Measurements from ENCODE around the gene E2F2. TPM values are rescaled to one million over a fixed set of nuclear protein-coding genes. Genes with fewer than 3 reads are reported as not detected.

The E2F2 gene
- total RNA-seq, 1 experiment from 2014 or later: 5.1 TPM

DNA sequence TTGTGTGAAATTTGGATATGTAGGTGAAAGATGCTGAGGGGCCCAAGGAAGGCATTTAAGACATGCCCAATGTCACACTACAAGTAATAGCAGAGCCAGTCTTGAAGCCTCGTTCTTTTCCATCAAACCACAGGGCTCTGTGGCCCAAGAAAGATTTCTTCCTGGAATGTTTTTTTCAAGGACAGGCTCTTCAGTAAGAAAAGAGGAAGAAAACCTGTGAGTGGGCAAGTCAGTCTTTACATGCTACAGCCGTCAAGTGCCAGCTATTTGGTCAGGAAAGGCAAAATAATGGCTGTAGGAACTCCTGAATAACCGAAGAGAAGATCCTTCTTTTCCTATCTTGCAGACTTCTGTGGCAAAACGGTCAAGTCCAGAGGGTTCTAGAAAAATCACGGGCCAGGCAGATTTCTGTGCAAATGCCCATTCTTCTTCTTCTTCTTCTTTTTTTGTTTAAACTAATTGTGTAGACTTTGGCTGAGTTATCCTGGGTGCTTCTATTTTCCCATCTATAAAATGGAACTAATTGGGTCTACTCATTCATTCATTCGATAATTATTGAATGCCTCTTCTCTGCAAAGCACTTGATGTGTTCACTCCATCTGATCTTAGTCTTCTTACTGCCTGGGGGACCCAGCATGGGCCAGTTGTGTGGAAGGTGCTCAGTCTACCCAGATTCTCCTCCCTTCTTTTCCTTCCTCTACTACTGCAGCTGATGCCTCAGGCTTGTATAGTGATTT is 30.2 kb upstream of the E2F2 start:
- Histone ChIP-seq H2BK12ac (ENCODE audit: insufficient read length, low read depth, low read length) (no peak overlapping the region), H2AK5ac (ENCODE audit: insufficient read length, low read length) (no peak overlapping the region), H3K9ac (ENCODE audit: extremely low read depth, insufficient read length, low read length) (no peak overlapping the region), H3K79me2 (ENCODE audit: insufficient read depth, low read length) (peaks cover 7% of the 10 kb centered on the region; the same call in 1 of the 2 replicates), H2AFZ (ENCODE audit: low read length) (no peak overlapping the region), H3K23ac (ENCODE audit: insufficient read length, low read depth, low read length) (no peak overlapping the region), H2BK20ac (ENCODE audit: low read depth, low read length, poor library complexity, severe bottlenecking) (no peak overlapping the region), H4K5ac (ENCODE audit: insufficient read length, low read depth, low read length) (no peak overlapping the region), H3K79me1 (ENCODE audit: insufficient read depth, low read depth, low read length, poor library complexity, severe bottlenecking) (no peaks in the 10 kb centered on the region), H3K4me2 (ENCODE audit: insufficient read depth, insufficient read length, low read length) (no peak overlapping the region), H3K23me2 (ENCODE audit: insufficient read length, low read depth, low read length, poor library complexity, severe bottlenecking) (peaks cover 24% of the 10 kb centered on the region), H2BK5ac (ENCODE audit: insufficient read length, low read length) (no peak overlapping the region), H3K4me1 (ENCODE audit: insufficient read depth, low read length) (peaks cover 14% of the 10 kb centered on the region; the same call in 1 of the 2 replicates), H3K9me3 (ENCODE audit: control insufficient read depth, low read depth, low read length) (no peaks in the 10 kb centered on the region), H4K20me1 (ENCODE audit: control insufficient read depth, insufficient read depth, insufficient read length) (no peaks in the 10 kb centered on the region), H3K56ac (ENCODE audit: insufficient read length, low read depth, low read length) (no peak overlapping the region), H3K14ac (ENCODE audit: insufficient read depth, low read length) (no peak overlapping the region), H2BK120ac (ENCODE audit: low read depth, low read length, poor library complexity, severe bottlenecking) (no peak overlapping the region), H3K4ac (ENCODE audit: low read depth, low read length) (no peak overlapping the region), H2BK15ac (ENCODE audit: low read depth, low read length) (no peak overlapping the region), H4K8ac (replicated peaks; ENCODE audit: insufficient read length, low read depth, low read length) (no peak overlapping the region), H3T11ph (ENCODE audit: low read length) (no peak overlapping the region), H3K18ac (ENCODE audit: insufficient read length, low read depth, low read length) (peak overlapping the region; percentile 45), H3K27ac (ENCODE audit: insufficient read length, low read depth, low read length) (no peak overlapping the region), H4K91ac (ENCODE audit: insufficient read length, low read depth, low read length) (no peak overlapping the region), H3K27me3 (ENCODE audit: insufficient read depth, low read length) (no peaks in the 10 kb centered on the region)
- peaks cover 73 to 81% of the 10 kb centered on the region in 2 experiments for H3K4me1 Mint-ChIP-seq
- DNase-seq: no peak
- TF ChIP-seq, protein P1, sequence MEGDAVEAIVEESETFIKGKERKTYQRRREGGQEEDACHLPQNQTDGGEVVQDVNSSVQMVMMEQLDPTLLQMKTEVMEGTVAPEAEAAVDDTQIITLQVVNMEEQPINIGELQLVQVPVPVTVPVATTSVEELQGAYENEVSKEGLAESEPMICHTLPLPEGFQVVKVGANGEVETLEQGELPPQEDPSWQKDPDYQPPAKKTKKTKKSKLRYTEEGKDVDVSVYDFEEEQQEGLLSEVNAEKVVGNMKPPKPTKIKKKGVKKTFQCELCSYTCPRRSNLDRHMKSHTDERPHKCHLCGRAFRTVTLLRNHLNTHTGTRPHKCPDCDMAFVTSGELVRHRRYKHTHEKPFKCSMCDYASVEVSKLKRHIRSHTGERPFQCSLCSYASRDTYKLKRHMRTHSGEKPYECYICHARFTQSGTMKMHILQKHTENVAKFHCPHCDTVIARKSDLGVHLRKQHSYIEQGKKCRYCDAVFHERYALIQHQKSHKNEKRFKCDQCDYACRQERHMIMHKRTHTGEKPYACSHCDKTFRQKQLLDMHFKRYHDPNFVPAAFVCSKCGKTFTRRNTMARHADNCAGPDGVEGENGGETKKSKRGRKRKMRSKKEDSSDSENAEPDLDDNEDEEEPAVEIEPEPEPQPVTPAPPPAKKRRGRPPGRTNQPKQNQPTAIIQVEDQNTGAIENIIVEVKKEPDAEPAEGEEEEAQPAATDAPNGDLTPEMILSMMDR (conservative IDR thresholded peaks at IDR 0.05): no peak
- H3K9me3 Mint-ChIP-seq: no peaks in the 10 kb centered on the region; a peak in 1 of 5 replicates
- peaks cover 12 to 20% (median 13%) of the 10 kb centered on the region in 3 experiments; a peak in 6 of 7 replicates for H3K36me3 Mint-ChIP-seq (ENCODE audit: insufficient read depth in 1 of 3, low read depth in 3 of 3)
- peak overlapping the region in 2 of 3 experiments; percentile 99 to 100; a peak in 5 of 7 replicates for H3K27ac Mint-ChIP-seq
- peaks cover 15% of the 10 kb centered on the region for H3K27me3 Mint-ChIP-seq (ENCODE audit: low read depth)
- peak overlapping the region in 1 of 2 experiments; percentile 4; a peak in 1 of 5 replicates for H3K4me3 Mint-ChIP-seq
- WGBS (ENCODE audit: extremely low coverage, insufficient read length, low lambda C conversion rate): no CpG with 5 or more reads among the region's 6 CpGs
